Renal pelvis (tissue), 3 donors: ENCODE results near the gene GMPR. TPM values are rescaled to one million over a fixed set of nuclear protein-coding genes. Genes with fewer than 3 reads are reported as not detected.

Experiments used
- polyA plus RNA-seq, 3 donors: library from polyadenylated mRNA; unstranded; fragments of 120-200 nt; gene quantifications; one replicate each; pipeline ENCODE4 v1.2.1, GENCODE V29; 2013; ENCODE audit not compliant: insufficient read length in 3 of 3

GMPR gene
- polyA plus RNA-seq, 3 donors = 9.8 to 11.9 (median 10.8) TPM

Other genes with a start within 250 kb of the GMPR start
- gene MYLIP, start 109.5 kb upstream of the GMPR start, polyA plus RNA-seq = 10 to 100 TPM; 44.3 to 50.3 (median 49.2) TPM